LNCaP clone FGC (cell line): ENCODE data around the gene RAPGEFL1.

Experiments used
- DNase-seq: peaks from one replicate; pipeline ENCODE4 v3.0.0-alpha.2; 2011; ENCODE audit warnings: low read depth
- H3K4me3 ChIP-seq: 2 replicates; pipeline ENCODE4 v1.5.1; 2011; ENCODE audit warnings: mild to moderate bottlenecking, low read depth, low read length, control low read depth
- CTCF ChIP-seq: IDR thresholded peaks from 2 replicates; pipeline ENCODE4 v1.5.1; 2012; ENCODE audit warnings: mild to moderate bottlenecking; ENCODE audit not compliant: control insufficient read depth, insufficient read depth; ENCODE audit errors: extremely low read depth

Gene RAPGEFL1

GRCh38 chr17:40159456-40159855, 17.8 kb upstream of the RAPGEFL1 start:
- TF ChIP-seq CTCF = no peak
- H3K4me3 ChIP-seq = no peak overlapping the region
- DNase-seq = no peak

GRCh38 chr17:40167685-40168261, 9.5 kb upstream of the RAPGEFL1 start:
- H3K4me3 ChIP-seq = no peak overlapping the region
- no peak for TF ChIP-seq CTCF
- no peak for DNase-seq

GRCh38 chr17:40168262-40168832, 8.9 kb upstream of the RAPGEFL1 start:
- DNase-seq = peak; percentile 26
- peak; percentile 72 for TF ChIP-seq CTCF
- H3K4me3 ChIP-seq = no peak overlapping the region

GRCh38 chr17:40170325-40170724, 6.9 kb upstream of the RAPGEFL1 start:
- H3K4me3 ChIP-seq = no peak overlapping the region
- no peak for DNase-seq
- no peak for TF ChIP-seq CTCF

- TF ChIP-seq CTCF = no peak
- no peak overlapping the region for H3K4me3 ChIP-seq
- DNase-seq = no peak
Measured at GRCh38 chr17:40171750-40172149, 5.5 kb upstream of the RAPGEFL1 start.

- no peak for DNase-seq
- no peak for TF ChIP-seq CTCF
- no peak overlapping the region for H3K4me3 ChIP-seq
Measured at GRCh38 chr17:40173091-40173777, 4.0 kb upstream of the RAPGEFL1 start.

- H3K4me3 ChIP-seq = no peak overlapping the region
- DNase-seq = no peak
- TF ChIP-seq CTCF = no peak
Measured at GRCh38 chr17:40173778-40174135, 3.5 kb upstream of the RAPGEFL1 start.
